Uterine smooth muscle cell (primary cell): Measurements from ENCODE around the gene AK3. TPM values are rescaled to one million over a fixed set of nuclear protein-coding genes. Genes with fewer than 3 reads are reported as not detected.

ENCODE experiments used
- total RNA-seq: library from RNA; depleted of rRNA; stranded (reverse); fragments of >200 nt; gene quantifications from 2 replicates; pipeline ENCODE4 v1.2.3, GENCODE V29; 2014

Gene AK3
- 41.5 and 53.7 TPM in 2 replicates for total RNA-seq

GRCh38 chr9:4740638-4741364 is at the start of gene AK3:
Gene AK3, minus strand, starts transcription at chr9:4741202. Its CDS starts 115 bp downstream, at chr9:4741087.

DNA sequence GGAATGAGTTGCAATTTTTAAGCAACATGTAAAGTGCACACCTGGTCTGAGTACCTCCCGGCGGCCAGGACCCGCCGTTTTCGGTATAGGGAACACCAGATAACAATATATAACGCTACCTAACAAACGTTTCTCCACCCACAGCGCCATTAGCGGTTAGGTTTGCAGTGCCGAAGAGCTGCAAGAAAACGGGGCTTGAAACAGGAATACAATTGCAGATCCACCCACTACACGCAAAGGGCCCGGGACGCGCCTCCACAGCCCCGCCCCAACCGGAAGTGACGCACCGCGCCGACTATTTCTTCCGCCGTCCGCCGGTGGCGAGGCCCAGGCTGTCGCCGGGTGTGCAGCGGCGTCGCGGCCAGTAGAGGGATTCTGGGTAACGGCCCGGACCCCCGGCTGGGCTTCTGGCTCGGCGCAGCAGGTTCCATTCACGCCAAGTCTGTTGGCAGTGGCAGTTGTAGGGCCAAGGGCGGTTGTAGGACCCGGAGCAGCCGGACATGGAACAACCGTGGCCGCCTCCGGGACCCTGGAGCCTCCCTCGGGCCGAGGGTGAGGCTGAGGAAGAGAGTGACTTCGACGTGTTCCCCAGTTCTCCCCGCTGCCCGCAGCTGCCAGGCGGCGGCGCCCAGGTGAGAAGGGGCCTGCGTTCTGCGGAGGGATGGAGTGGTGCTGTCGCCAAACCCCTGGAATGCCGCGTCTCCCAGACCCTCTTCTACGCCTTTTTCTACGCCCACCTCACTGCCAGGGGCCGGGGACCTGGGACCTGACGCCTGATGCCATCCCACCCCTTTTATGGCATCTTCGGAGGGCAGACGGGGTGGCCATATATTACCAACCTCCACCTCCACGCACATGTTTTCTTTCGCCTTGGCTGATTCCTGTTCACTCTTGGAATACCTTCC is 61.5 kb downstream of the AK3 start, which contains the start of gene CDC37L1:
Gene CDC37L1, plus strand, starts transcription at position 302 of the 905 bp plus-strand sequence. Its CDS starts 199 bp downstream, at position 501.

GRCh38 chr9:4666042-4666699 is 74.8 kb downstream of the AK3 start, which contains the start of gene SPATA6L:
Gene SPATA6L, minus strand, starts transcription at chr9:4666480. Its CDS starts 230 bp downstream, at chr9:4666250.

GRCh38 chr9:4662108-4662988 is 78.7 kb downstream of the AK3 start, which contains the start of gene PLPP6:
Gene PLPP6, plus strand, starts transcription at chr9:4662294. Its CDS starts 82 bp downstream, at chr9:4662376.

Other genes with a start within 250 kb of the AK3 start
- 6.8 and 7.9 TPM in 2 replicates for gene PLPP6, start 78.9 kb downstream of the AK3 start, total RNA-seq
- 0.22 and 1.1 TPM in 2 replicates for gene SPATA6L, start 74.7 kb downstream of the AK3 start, total RNA-seq
- 23.7 and 24.8 TPM in 2 replicates for gene CDC37L1, start 61.6 kb downstream of the AK3 start, total RNA-seq
- gene RCL1, start 51.7 kb upstream of the AK3 start, total RNA-seq, result 11.2 and 13.3 TPM in 2 replicates
- 12.2 and 14.7 TPM in 2 replicates for gene JAK2, start 244.1 kb upstream of the AK3 start, total RNA-seq